Caco-2 (cell line): ENCODE data around the gene GAA. TPM values are rescaled to one million over a fixed set of nuclear protein-coding genes. Genes with fewer than 3 reads are reported as not detected.
"Not testable (repeated sequence)": the region's sequence is repeated elsewhere in the genome, so short reads cannot be mapped to it uniquely, and the experiment has no call there.

Source experiments
- BruUV-seq: library from RNA; stranded (reverse); fragments of 400-500 nt; replicated peaks from 2 replicates; lab custom pipeline; 2021; lab: Mats Ljungman, UMichigan
- CTCF ChIA-PET: fragments of 300-600 bp; sonication (Branson Sonifier 250); formaldehyde crosslinking; loops from one replicate; lab custom pipeline; 2022; ENCODE audit warnings: antibody characterized with exemption; lab: Charles Lee
- POLR2A ChIA-PET: fragments of 300-600 bp; sonication (Branson Sonifier 250); formaldehyde crosslinking; loops from one replicate; lab custom pipeline; 2022; ENCODE audit warnings: antibody characterized with exemption; lab: Charles Lee
- DNase-seq, 2 experiments: peaks; one replicate each; pipeline versions ENCODE4 v3.0.0 to v3.0.0-alpha.2; 2020 to 2022
- H3K27me3 ChIP-seq: replicated peaks from 2 replicates; pipeline ENCODE4 v1.6.0; 2011; ENCODE audit warnings: low read length; ENCODE audit not compliant: control insufficient read depth, insufficient read depth
- H3K36me3 ChIP-seq: 2 replicates; pipeline ENCODE4 v1.5.1; 2011; ENCODE audit warnings: low read length; ENCODE audit not compliant: control insufficient read depth, insufficient read depth
- H3K4me1 ChIP-seq: fragments of 250-450 bp; sonication (Bioruptor Pico); 2 replicates; pipeline ENCODE4 v1.5.1; 2020; ENCODE audit warnings: mild to moderate bottlenecking
- H3K4me3 ChIP-seq: 2 replicates; pipeline ENCODE4 v1.5.1; 2011; ENCODE audit warnings: low read depth, mild to moderate bottlenecking, control low read depth, low read length
- H3K9me3 ChIP-seq: fragments of 250-450 bp; sonication (Bioruptor Pico); 2 replicates; pipeline ENCODE4 v1.5.1; 2020; ENCODE audit warnings: mild to moderate bottlenecking, moderate library complexity
- H3K27ac Mint-ChIP-seq: one replicate; pipeline ENCODE4 v1.8.0; 2022; ENCODE audit warnings: mixed read lengths; ENCODE audit not compliant: unreplicated experiment
- H3K27me3 Mint-ChIP-seq: one replicate; pipeline ENCODE4 v1.8.0; 2022; ENCODE audit warnings: mixed read lengths; ENCODE audit not compliant: insufficient read depth, unreplicated experiment
- H3K36me3 Mint-ChIP-seq: one replicate; pipeline ENCODE4 v1.8.0; 2022; ENCODE audit warnings: mild to moderate bottlenecking, mixed read lengths; ENCODE audit not compliant: insufficient read depth, unreplicated experiment
- H3K4me1 Mint-ChIP-seq: one replicate; pipeline ENCODE4 v1.8.0; 2022; ENCODE audit warnings: low read depth, mixed read lengths; ENCODE audit not compliant: unreplicated experiment
- H3K4me3 Mint-ChIP-seq: one replicate; pipeline ENCODE4 v1.8.0; 2022; ENCODE audit warnings: mild to moderate bottlenecking, moderate library complexity, mixed read lengths; ENCODE audit not compliant: unreplicated experiment
- H3K9me3 Mint-ChIP-seq: one replicate; pipeline ENCODE4 v1.8.0; 2022; ENCODE audit warnings: mixed read lengths; ENCODE audit not compliant: unreplicated experiment
- intact Hi-C: fragments of 100-400 bp; cut with micrococcal nuclease; formaldehyde crosslinking; loops from one replicate; pipeline ENCODE4 v1.10.0; 2022; ENCODE audit not compliant: unreplicated experiment
- total RNA-seq: library from RNA; stranded (reverse); gene quantifications from 2 replicates; pipeline ENCODE4 v1.2.3, GENCODE V29; 2022
- TF ChIP-seq, protein P1 (sequence below), 2 experiments: fragments of 200-600 bp in 1 of 2; IDR thresholded peaks; 1 replicate in 1 of 2; 2 replicates in 1 of 2; pipeline versions ENCODE4 v1.5.1 to v1.8.0; 2011 to 2022; ENCODE audit warnings: antibody characterized with exemption in 1 of 2, control low read depth in 1 of 2, inconsistent platforms in 1 of 2, low read depth in 1 of 2, low read length in 1 of 2, mild to moderate bottlenecking in 1 of 2, moderate library complexity in 1 of 2; ENCODE audit not compliant: insufficient read depth in 1 of 2, severe bottlenecking in 1 of 2, unreplicated experiment in 1 of 2

GAA gene
- total RNA-seq, 1 experiment from 2014 or later: 42.4 TPM

DNA sequence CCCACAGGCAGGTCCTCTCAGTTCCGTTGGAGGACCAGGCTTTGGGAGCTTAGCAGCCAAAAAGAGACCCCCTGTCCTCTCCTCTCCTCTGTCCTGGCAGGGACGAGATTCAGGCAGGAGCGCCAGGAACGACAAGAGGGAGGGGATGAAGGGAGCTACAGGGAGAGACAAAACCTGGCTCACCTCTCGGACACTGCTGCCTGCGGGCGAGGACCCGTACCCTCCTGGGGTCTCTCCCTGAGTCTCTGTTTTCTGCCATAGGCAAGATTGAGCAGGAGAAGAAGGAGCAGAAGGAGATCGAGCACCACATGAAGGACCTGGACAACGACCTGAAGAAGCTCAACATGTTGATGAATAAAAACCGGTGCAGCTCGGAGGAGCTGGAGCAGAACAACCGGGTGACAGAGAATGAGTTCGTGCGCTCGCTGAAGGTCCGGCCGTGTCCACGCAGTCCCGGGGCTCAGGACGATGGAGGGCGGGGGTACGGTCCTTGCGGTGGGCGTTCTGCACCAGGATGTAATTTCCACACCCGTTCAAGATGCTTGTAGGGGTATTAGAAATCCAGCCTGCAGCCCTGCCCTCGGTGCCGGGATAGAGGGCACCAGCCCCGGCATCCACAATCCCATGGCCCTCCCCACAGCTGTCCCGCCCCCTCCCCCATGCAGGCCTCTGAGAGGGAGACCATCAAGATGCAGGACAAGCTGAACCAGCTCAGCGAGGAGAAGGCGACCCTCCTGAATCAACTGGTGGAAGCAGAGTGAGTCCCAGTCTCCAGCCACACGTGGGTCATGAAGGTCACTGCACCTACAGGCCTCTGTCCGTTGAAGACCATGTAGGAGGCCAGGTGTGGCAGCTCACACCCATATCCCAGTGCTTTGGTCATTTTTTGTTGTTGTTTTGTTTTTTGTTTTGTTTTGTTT, 13.8 kb upstream of the GAA start:
- H3K27ac Mint-ChIP-seq: no peak overlapping the region
- no peaks in the 10 kb centered on the region for H3K36me3 Mint-ChIP-seq
- H3K4me1 Mint-ChIP-seq: no peaks in the 10 kb centered on the region
- ChIA-PET POLR2A (no interaction called here), CTCF (interaction anchor here (0.7 to 1.4 kb wide), 3 partner anchors 14 to 178 kb away, joined by 3 to 6 read pairs (median 4); partner anchors contain the start of gene GAA)
- Histone ChIP-seq H3K4me1 (no peaks in the 10 kb centered on the region), H3K27me3 (no peaks in the 10 kb centered on the region), H3K4me3 (no peak overlapping the region), H3K9me3 (no peaks in the 10 kb centered on the region), H3K36me3 (no peaks in the 10 kb centered on the region)
- H3K4me3 Mint-ChIP-seq: no peak overlapping the region
- H3K27me3 Mint-ChIP-seq: peaks cover 3% of the 10 kb centered on the region
- BruUV-seq: no TSS peak
- TF ChIP-seq, protein P1, sequence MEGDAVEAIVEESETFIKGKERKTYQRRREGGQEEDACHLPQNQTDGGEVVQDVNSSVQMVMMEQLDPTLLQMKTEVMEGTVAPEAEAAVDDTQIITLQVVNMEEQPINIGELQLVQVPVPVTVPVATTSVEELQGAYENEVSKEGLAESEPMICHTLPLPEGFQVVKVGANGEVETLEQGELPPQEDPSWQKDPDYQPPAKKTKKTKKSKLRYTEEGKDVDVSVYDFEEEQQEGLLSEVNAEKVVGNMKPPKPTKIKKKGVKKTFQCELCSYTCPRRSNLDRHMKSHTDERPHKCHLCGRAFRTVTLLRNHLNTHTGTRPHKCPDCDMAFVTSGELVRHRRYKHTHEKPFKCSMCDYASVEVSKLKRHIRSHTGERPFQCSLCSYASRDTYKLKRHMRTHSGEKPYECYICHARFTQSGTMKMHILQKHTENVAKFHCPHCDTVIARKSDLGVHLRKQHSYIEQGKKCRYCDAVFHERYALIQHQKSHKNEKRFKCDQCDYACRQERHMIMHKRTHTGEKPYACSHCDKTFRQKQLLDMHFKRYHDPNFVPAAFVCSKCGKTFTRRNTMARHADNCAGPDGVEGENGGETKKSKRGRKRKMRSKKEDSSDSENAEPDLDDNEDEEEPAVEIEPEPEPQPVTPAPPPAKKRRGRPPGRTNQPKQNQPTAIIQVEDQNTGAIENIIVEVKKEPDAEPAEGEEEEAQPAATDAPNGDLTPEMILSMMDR (IDR thresholded peaks at IDR 0.05; ENCODE audit: insufficient read depth in 1 of 2, low read depth in 1 of 2, low read length in 1 of 2, severe bottlenecking in 1 of 2, unreplicated experiment in 1 of 2): no peak
- H3K9me3 Mint-ChIP-seq: no peaks in the 10 kb centered on the region
- DNase-seq: no peak
- intact Hi-C loops: no loop called here

DNA sequence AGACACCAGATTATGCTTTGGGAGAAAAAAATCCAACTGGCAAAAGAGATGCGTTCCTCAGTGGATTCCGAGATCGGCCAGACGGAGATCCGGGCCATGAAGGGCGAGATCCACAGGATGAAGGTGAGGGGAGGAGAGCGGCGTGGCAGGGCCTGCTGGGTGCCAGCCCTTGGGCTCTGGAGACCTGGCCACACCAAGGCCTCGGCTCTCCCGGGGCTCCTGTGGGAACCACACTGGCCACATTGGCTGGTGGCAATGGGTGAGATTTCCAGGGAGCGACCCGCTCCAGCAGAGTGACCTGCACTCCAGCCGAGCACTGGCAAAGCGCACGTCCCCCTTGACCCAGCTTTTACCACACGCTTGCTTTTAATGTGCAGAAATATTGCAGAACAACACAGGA, 11.6 kb upstream of the GAA start:
- TF ChIP-seq, protein P1 (IDR thresholded peaks at IDR 0.05; ENCODE audit: insufficient read depth in 1 of 2, low read depth in 1 of 2, low read length in 1 of 2, severe bottlenecking in 1 of 2, unreplicated experiment in 1 of 2): no peak
- no peak overlapping the region for H3K27ac Mint-ChIP-seq
- H3K27me3 ChIP-seq: no peaks in the 10 kb centered on the region
- no peaks in the 10 kb centered on the region for H3K4me1 Mint-ChIP-seq
- no peak overlapping the region for H3K4me3 ChIP-seq
- H3K9me3 ChIP-seq: no peaks in the 10 kb centered on the region
- no peak for DNase-seq
- H3K27me3 Mint-ChIP-seq: peaks cover 3% of the 10 kb centered on the region
- no peaks in the 10 kb centered on the region for H3K36me3 Mint-ChIP-seq
- BruUV-seq: no TSS peak
- no peaks in the 10 kb centered on the region for H3K4me1 ChIP-seq
- no peaks in the 10 kb centered on the region for H3K9me3 Mint-ChIP-seq
- POLR2A ChIA-PET: no interaction called here
- CTCF ChIA-PET: no interaction called here
- no peak overlapping the region for H3K4me3 Mint-ChIP-seq
- H3K36me3 ChIP-seq: no peaks in the 10 kb centered on the region
- intact Hi-C loops: no loop called here

DNA sequence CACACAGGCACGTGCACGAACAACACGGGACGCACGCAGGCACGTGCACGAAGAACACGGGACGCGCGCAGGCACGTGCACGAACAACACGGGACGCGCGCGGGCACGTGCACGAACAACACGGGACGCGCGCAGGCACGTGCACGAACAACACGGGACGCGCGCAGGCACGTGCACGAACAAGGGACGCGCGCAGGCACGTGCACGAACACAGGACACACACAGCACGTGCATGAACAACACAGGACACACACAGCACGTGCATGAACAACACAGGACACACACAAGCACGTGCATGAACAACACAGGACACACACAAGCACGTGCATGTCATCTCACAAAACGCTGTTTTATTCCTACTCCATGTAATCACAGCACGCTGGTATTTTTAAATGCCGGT, 11.2 kb upstream of the GAA start:
- H3K9me3 ChIP-seq, H3K36me3 Mint-ChIP-seq, H3K27me3 ChIP-seq, H3K4me1 ChIP-seq, H3K27me3 Mint-ChIP-seq, CTCF ChIA-PET, H3K4me1 Mint-ChIP-seq, H3K4me3 ChIP-seq, H3K4me3 Mint-ChIP-seq, H3K27ac Mint-ChIP-seq, H3K36me3 ChIP-seq, intact Hi-C loops, H3K9me3 Mint-ChIP-seq, POLR2A ChIA-PET, DNase-seq, BruUV-seq: not testable (repeated sequence)
